ENCODE data around the gene ADAM11.
A peak's percentile ranks its signal among the peaks of the same experiment; 100 is the strongest.
"Not testable (repeated sequence)": the region's sequence is repeated elsewhere in the genome, so short reads cannot be mapped to it uniquely, and the experiment has no call there.

The ADAM11 gene

DNA sequence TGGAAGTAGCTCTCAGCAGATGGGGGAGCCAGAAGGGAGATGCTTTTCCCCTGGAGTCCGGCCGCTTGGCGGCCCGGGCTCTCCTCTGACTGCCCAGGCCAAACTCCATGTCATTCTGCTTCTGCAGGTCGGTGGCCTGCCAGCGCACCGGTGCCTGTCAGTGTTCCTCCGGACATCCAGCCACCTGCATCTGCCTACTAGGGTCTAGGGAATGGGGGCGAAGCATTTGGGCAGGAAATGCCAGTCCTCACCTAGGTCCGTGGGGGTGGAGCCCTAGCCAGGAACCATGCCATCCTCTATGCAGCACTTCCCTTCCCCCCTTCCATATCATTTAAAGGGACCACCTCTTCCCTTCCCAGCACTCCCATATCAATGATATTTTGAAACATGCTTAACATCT lies 37.1 kb downstream of the ADAM11 start:
- no peak for DNase-seq (ENCODE audit: low read depth in 3 of 3)

DNA sequence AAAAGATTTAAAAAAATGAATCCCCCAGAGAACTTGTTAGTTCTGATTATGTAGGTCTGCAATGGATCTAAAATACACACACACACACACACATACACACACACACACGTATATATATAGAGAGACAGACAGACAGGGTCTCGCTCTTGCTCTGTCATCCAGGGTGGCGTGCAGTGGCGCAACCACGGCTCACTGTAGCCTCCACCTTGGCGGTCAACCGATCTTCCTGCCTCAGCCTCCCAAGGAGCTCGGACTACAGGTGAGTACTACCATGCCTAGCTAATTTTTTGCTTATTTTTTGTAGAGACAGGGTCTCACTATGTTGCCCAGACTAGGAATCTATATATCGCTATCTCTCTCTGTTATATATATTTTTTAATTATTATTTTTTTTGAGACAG lies 37.9 kb downstream of the ADAM11 start:
- no peak for DNase-seq (ENCODE audit: low read depth in 3 of 3)

DNA sequence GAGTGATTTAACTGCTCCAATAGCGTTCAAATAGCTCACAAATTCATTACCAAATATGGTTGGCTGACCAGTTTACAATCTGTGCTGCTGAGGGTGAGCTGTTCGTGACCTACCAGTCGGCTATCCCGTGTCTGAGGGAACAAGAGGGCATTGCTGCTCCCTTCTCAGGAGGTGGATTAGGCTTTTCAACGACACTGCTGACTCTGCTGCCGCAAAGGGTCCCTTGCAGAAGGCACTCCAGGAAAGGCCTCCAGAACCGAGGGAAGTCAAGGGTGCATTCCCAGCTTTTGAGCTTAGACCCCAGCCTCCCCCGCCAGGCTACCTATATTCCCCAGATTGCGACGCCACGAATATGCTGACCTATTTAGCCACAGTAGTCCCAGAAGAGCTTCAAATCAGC lies 39.0 kb downstream of the ADAM11 start:
- no peak for DNase-seq (ENCODE audit: low read depth in 3 of 3)

DNA sequence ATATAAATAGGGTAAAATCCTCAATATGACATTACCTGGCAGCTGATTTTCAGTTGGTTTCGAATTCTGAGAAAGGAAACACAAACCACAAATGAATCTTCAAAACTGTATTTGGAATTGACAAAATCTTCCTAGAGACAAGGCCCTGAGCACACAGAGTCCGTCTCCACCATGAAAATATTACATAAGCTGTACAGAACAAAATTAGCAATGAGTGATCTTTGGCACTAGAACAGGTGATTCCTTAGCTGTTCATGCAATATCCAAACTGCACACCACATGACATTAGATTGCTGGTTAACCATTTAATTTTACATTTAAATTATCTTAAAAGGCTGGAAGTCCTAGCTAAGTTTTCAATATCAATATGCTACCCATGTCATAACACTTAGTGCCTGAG lies 39.6 kb downstream of the ADAM11 start:
- no peak for DNase-seq (ENCODE audit: low read depth in 3 of 3)

DNA sequence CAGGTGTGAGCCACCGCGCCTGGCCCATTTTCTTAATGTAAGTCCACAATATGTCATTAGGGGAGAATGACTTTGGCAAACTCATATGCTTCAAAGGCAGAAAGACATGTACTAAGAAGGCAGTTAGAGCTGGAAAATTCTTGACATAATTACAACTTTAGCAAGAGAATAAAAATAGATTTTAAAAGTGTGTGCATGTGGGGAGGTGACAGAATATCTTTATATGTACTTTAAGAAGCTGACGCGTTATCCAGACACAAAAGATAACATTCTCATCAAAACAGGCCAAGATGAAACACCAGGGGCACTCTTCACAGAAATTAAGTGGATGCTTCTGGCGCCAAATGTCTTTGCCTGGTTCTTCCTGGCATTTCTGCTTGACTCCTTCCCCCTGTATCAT lies 43.1 kb downstream of the ADAM11 start:
- no peak for DNase-seq (ENCODE audit: low read depth in 3 of 3)

DNA sequence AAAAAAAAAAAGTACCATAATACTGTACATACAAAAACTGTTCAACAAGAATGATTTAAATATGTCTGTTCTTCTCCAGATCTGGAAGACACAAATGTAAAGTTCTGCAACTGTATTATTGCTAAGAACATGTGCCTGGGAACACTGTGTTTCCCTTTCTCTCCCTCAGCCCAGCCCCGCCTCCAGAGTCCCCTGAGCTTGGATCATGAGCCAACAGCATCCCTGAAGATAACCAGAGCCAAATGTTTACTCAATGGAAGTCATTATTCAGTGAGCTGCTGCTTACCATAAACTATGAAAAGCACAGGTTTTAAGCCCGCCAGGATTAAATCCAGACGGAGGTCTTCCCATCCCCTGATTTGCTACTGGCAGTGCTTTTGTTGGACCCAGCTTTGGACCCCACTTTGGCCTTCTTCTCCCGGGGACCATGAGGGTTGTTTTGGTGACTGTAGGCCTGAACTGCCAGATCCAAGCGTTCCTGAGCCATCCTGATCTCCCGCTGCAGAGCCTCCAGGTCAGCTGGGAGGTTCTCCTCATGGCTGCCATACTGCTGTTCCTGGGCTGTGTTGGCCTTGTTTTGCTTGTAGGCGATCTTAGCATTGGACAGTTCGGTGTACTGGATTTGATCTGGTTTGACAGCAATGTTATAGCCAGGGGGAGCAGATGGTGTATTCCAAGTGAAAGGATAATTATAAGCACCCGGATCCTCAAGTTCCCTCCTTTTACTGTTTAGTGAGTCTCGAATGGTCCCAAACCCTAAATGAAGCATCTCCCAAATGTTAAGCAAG lies 45.7 kb downstream of the ADAM11 start:
- DNase-seq (ENCODE audit: low read depth in 3 of 3): no peak

DNA sequence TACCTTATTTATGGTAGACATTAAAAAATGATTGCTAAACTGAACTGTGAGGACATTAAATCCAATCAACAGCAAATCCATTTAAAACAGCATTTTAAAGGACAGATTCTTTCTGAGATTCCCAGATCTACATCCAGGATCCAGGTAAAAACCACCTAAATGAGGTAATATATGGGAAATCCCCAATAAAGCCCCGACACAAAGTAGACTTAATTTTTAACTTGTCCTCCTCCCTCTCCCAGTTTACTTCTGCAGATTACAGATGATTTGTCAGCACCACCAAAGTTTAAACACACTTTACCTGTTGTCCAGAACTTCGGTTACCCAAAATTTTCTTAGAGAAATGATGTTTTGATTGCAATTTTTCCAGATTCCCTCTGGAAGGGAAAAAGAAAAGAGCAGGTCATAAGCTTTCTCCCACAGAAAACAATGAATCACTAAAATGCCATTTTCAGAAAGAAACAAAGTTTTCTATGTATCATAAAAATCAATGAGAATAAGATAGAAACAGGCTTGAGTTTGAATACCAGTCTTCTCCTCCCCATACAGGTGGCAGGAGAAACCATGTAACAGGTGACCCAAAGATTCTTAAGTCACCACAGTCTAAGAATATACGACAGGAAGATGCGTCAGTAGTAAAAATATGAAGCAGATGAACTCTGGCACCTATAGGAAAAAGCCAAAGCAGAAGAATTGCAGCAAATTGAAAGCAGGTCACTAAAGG lies 48.5 kb downstream of the ADAM11 start:
- no peak for DNase-seq (ENCODE audit: low read depth in 3 of 3)

DNA sequence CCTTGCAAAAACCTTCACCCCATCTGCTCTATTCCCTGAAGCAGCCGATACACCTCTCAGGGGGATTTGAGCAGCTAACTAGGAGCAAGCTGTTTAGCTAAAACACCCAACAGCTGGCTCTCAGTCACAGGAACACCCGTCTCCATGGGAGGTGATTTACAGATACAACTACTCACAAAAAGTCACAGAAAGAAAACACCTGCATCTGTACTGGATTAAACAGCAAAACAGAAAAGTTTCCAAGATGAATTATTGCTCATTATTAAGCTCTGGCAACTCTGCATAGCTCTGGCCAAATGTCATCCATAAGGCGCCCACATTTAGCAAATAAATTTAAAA lies 49.0 kb downstream of the ADAM11 start:
- no peak for DNase-seq (ENCODE audit: low read depth in 3 of 3)

DNA sequence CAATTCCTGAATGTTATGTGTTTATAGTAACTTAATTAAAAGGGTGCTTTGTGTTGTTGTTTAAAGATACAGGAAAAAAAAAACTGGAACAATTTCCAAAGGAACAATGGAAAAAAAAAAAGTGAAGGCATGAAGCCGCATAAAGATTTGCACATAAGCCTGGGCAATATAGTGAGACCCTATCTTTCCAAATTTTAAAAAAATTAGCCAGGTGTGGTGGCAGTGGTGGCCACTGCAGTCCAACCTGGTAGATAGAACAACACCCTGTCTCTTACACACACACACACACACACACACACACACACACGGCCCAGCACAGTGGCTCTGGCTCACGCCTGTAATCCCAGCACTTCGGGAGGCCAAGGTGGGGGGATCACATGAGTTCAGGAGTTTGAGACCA lies 49.4 kb downstream of the ADAM11 start:
- DNase-seq (ENCODE audit: low read depth in 3 of 3): no peak

DNA sequence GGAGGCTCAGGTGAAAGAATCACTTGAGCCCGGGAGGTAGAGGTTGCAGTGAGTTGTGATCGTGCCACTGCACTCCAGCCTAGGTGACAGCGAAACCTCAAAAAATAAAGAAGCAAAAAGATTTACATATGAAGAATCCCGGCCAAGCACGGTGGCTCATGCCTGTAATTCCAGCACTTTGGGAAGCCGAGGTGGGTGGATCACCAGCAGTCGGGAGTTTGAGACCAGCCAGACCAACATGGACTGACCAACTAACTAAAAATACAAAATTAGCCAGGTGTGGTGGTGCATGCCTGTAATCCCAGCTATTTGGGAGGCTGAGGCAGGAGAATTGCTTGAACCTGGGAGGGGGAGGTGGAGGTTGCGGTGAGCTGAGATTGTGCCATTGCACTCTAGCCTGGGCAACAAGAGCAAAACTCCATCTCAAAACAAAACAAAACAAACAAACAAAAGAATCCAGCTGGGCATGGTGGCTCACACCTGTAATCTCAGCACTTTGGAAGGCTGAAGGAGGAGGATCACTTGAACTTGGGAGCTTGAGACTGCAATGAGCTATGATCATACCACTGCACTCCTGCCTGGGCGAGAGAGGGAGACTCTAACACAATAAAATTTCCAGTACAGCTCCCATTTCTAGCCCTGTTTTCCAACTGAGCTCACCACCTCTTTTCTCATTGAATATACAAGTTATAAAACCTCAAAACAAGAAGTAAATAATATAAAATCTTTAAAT lies 50.0 kb downstream of the ADAM11 start:
- DNase-seq (ENCODE audit: low read depth in 3 of 3): not testable (repeated sequence)

DNA sequence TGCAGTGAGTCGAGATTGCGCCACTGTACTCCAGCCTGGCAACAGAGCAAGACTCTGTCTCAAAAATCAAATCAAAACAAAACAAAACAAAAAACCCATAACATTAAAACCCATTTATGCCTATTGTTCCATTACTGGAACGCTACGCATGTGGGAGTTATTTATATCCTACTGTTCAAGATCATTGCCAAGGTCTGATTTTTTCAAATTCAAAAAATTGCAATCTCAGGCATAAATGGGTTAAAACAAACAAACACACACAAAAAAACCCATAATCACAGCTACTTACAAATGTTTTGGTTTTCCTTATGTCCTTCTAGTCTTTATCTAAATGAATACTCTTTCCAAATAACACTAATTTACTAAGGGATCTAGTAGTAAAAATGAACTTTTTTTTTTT lies 53.5 kb downstream of the ADAM11 start:
- DNase-seq (ENCODE audit: low read depth in 3 of 3): no peak

DNA sequence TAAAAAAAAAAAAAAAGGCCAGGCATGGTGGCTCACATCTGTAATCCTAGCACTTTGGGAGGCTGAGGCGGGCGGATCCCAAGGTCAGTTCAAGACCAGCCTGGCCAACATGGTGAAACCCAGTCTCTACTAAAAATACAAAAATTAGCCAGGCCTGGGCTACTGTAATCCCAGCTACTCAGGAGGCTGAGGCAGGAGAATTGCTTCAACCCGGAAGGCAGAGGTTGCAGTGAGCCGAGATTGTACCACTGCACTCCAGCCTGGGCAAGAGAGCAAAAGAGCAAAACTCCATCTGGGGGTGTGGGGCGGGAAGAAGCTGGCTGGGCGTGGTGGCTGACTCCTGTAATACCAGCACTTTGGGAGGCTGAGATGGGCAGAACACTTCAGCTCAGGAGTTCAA lies 59.7 kb downstream of the ADAM11 start:
- DNase-seq (ENCODE audit: low read depth in 3 of 3): not testable (repeated sequence)

DNA sequence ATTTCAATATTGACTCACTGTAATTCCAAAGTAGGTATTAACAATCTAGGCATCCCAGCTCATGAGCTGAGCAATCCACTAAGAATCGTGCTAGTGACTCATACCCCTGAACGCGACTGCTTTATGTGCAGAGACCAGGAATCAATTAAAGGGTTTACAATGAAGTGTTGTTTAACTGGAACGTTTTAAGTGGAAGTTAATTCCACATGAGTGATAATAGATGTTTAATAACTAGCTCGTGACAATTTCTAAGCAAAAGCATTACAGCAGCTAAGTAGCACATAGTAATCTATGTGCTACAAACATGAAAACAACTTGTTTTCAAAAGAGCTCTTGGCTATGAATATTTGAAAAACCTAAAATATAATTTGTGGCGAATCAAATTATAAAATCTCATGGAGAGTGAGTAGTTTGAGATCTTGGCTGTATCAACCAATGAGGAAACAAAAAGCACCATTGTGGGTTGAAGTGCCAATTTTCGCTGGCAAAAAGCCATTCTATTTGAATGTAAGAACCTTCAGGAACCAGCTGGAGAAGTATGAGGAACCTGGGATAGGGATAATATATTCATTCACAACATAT lies 61.9 kb downstream of the ADAM11 start:
- no peak for DNase-seq (ENCODE audit: low read depth in 3 of 3)

DNA sequence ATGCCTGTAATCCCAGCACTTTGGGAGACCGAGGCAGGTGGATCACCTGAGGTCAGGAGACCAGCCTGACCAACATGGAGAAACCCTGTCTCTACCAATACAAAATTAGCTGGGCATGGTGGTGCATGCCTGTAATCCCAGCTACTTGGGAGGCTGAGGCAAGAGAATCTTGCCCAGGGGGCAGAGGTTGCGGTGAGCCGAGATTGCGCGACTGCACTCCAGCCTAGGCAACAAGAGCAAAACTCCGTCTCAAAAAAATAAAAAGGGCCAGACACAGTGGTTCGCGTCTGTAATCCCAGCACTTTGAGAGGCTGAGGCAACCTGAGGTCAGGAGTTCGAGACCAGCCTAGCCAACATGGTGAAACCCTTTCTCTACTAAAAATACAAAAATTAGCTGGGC lies 66.4 kb downstream of the ADAM11 start:
- DNase-seq (ENCODE audit: low read depth in 3 of 3): not testable (repeated sequence)

DNA sequence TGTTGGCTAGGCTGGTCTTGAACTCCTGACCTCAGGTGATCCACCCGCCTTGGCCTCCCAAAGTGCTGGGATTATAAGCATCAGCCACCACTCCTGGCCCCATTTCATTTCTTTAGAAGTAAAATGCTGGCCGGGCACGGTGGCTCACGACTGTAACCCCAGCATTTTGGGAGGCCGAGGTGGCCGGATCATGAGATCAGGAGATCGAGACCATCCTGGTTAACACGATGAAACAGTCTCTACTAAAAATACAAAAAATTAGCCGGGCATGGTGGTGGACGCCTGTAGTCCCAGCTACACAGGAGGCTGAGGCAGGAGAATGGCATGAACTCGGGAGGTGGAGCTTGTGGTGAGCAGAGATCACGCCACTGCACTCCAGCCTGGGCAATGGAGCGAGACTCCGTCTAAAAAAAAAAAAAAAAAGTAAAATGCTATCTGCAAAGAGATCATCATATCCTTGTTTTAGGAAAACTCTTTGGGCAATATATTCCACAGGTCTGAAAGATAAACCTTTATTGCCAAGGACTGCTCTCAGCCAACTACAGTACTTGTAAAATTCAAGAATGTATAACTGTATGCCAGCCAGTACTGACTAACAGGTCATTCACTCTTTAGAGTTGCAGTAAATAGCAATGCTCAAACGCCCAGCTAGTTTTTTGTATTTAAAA lies 67.5 kb downstream of the ADAM11 start:
- no peak for DNase-seq (ENCODE audit: low read depth in 3 of 3)

DNA sequence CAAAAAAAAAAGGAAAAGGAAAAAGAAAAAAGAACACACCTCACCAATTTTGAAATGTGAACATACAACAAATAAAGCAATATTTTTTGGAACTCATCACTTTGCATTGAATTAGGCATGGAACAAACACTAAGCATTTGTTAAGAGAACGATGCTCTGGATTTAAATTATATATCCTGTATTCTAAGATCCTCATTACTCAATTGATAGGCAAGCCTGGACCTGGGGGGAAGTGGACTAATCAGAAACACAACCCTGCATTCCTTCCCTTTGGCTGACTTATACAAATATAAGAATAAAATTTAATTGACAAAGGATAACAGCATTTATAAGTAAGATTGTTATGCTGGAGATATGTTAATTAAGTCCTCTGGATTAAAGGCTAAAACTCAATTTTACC lies 69.1 kb downstream of the ADAM11 start:
- DNase-seq (ENCODE audit: low read depth in 3 of 3): no peak

DNA sequence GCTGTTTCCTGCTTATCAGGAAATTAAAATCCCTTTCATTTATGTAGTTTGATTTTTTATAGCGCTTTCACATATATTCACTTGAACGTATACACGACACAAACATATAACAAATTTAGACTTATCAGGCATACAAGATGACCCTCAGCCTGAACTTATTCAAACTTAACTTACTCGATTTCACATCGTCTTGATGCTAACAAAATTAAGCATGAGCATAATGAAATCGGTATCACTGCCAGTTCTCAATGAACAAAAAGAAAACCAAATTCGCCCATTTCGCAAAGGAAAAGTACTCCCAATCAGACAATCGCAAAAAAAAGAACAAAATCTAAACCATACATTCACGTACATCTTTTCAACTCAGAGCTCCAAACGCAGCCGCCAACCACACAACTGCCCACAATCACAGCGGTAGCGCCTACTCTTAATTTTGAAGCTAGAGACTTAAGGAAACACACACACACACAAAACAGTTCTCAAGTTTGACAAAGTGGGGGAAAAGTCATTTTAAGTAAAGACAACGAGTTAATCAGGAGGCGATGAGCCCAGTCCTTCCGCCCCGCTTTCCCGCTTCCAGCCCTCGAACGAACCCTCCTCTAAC lies 70.2 kb downstream of the ADAM11 start:
- DNase-seq (ENCODE audit: low read depth in 3 of 3): no peak

DNA sequence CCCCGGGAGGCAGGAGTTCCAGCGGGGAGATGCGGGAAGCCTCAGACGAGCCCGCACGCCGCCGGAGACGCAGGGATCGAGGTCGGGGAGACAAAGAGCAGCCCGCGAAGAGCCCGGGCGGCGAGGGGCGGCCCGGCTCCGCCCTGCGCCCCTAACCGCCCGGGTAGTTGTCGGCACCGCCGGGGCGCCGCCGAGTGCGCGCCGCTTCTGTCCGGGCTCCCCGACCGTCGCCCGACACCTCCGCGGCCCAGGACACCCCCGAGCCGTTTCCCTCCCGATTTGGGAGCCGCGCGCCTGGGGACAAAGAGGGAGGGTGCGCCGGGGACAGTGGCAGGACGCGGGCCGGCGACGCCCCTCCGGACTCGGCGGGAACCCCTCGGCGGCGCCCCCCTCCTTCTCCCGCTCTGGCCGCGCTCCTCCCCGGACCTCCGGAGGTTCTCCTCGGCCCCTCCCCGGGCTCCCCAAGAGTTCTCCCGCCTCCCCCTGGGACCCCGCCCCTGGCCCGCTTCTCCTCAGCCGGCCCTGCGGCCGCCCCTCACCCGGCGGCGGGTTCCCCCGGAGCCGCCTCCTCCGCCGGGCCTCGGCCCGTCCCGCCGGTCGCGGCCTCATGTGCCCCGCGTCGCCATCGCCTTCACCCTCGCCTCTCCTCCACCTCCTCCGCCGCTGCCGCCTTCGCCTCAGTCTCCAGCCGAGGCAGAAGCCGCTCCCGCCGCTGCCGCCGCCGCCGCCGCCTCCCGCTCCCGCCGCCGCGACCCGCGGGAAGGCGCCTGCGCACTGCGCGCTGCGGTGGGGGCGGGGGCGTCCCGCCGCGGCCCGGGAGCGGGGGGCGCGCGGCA lies 71.0 kb downstream of the ADAM11 start, which contains the start of gene GJC1:
GJC1 (minus strand) TSS at position 765 of the 836 bp plus-strand sequence. CDS start 24,470 bp downstream, outside the sequence.
- peak in 1 of 3 experiments; percentile 25 for DNase-seq (ENCODE audit: low read depth in 3 of 3)

DNA sequence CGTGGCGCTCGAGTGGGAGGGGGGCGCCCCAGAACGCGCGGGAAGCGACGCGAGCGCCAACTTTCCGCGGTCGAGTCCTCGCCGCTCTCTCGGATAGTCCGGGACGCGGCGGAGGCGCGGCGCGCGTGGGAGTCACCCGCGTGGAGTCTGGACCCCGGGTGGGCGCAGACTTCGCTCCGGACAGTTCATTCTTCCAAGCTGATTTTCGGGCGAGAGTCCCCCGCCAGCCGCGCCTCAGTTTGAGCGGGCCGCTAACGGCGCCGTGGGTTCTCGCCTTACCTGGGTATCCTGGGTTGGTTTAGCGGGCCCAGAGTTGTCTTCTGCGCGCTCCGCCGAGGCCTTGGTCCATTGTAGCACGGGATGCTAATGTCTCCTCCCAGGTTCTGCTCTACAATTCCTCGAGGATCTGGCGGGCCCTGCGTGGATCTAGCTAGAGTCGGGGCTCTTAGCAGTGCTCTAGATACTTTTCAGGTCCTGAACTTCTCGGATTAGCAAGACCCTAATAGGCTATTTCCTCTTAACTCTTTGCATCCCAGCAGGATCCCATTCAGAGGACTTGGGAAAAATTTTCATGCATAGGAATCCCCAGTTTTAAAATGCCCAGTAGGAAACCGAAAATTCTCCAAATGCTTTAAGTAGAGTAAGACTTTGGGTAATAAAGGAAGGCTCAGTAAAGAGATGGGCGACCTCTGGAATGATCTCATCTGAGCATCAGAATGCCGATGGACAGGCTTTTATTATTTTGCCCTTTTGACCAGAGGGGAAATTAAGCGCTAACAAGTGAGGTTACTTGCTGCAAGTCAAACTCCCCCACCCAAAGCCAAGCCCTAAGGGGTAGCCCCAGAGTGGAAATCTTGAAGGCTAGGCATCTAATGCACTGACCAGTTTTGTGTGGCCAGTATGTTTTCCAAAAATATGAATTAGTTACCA lies 71.8 kb downstream of the ADAM11 start:
- DNase-seq (ENCODE audit: low read depth in 3 of 3): peak in 2 of 3 experiments; percentile 9 to 14
